ENCODE data around the gene NPIPB8.
"Not testable (repeated sequence)": the region's sequence is repeated elsewhere in the genome, so short reads cannot be mapped to it uniquely, and the experiment has no call there.

The NPIPB8 gene

GRCh38 chr16:28693257-28693950, 55.5 kb downstream of the NPIPB8 start:
- not testable (repeated sequence) for H3K9me3 ChIP-seq (ENCODE audit: control insufficient read depth, low read length); H3K27ac ChIP-seq (ENCODE audit: insufficient read depth, low read depth, low read length, poor library complexity, severe bottlenecking); H3K27me3 ChIP-seq (ENCODE audit: control insufficient read depth, insufficient read depth, low read length, poor library complexity, severe bottlenecking); H3K4me1 ChIP-seq (ENCODE audit: control insufficient read depth, insufficient read depth, low read length); H3K4me3 ChIP-seq (ENCODE audit: insufficient read depth, low read depth, low read length); H3K36me3 ChIP-seq (ENCODE audit: control insufficient read depth, insufficient read depth, low read length)
- WGBS, 2 experiments: no CpG with 5 or more reads among the region's 11 CpGs

GRCh38 chr16:28699792-28700191, 61.9 kb downstream of the NPIPB8 start:
- 100% methylated on average over 2 of the region's 9 CpGs for WGBS, 2 experiments
- not testable (repeated sequence) for H3K27ac ChIP-seq (ENCODE audit: insufficient read depth, low read depth, low read length, poor library complexity, severe bottlenecking); H3K9me3 ChIP-seq (ENCODE audit: control insufficient read depth, low read length); H3K4me3 ChIP-seq (ENCODE audit: insufficient read depth, low read depth, low read length); H3K27me3 ChIP-seq (ENCODE audit: control insufficient read depth, insufficient read depth, low read length, poor library complexity, severe bottlenecking); H3K4me1 ChIP-seq (ENCODE audit: control insufficient read depth, insufficient read depth, low read length); H3K36me3 ChIP-seq (ENCODE audit: control insufficient read depth, insufficient read depth, low read length)

- WGBS, 2 experiments: 94 to 95% methylated on average over 10 to 16 of the region's 19 CpGs
- H3K36me3 ChIP-seq (ENCODE audit: control insufficient read depth, insufficient read depth, low read length): not testable (repeated sequence)
Measured at GRCh38 chr16:28700349-28700748, 62.5 kb downstream of the NPIPB8 start.

GRCh38 chr16:28701384-28701783, 63.5 kb downstream of the NPIPB8 start:
- H3K9me3 ChIP-seq (ENCODE audit: control insufficient read depth, low read length); H3K4me1 ChIP-seq (ENCODE audit: control insufficient read depth, insufficient read depth, low read length); H3K27ac ChIP-seq (ENCODE audit: insufficient read depth, low read depth, low read length, poor library complexity, severe bottlenecking); H3K36me3 ChIP-seq (ENCODE audit: control insufficient read depth, insufficient read depth, low read length); H3K27me3 ChIP-seq (ENCODE audit: control insufficient read depth, insufficient read depth, low read length, poor library complexity, severe bottlenecking); H3K4me3 ChIP-seq (ENCODE audit: insufficient read depth, low read depth, low read length): not testable (repeated sequence)
- WGBS, 2 experiments: no CpG with 5 or more reads among the region's 8 CpGs

More at GRCh38 chr16:28700349-28700748, 62.5 kb downstream of the NPIPB8 start:
- not testable (repeated sequence) for H3K27ac ChIP-seq (ENCODE audit: insufficient read depth, low read depth, low read length, poor library complexity, severe bottlenecking); H3K4me1 ChIP-seq (ENCODE audit: control insufficient read depth, insufficient read depth, low read length); H3K9me3 ChIP-seq (ENCODE audit: control insufficient read depth, low read length); H3K4me3 ChIP-seq (ENCODE audit: insufficient read depth, low read depth, low read length); H3K27me3 ChIP-seq (ENCODE audit: control insufficient read depth, insufficient read depth, low read length, poor library complexity, severe bottlenecking)

- H3K36me3 ChIP-seq (ENCODE audit: control insufficient read depth, insufficient read depth, low read length); H3K4me1 ChIP-seq (ENCODE audit: control insufficient read depth, insufficient read depth, low read length); H3K27ac ChIP-seq (ENCODE audit: insufficient read depth, low read depth, low read length, poor library complexity, severe bottlenecking); H3K4me3 ChIP-seq (ENCODE audit: insufficient read depth, low read depth, low read length); H3K9me3 ChIP-seq (ENCODE audit: control insufficient read depth, low read length); H3K27me3 ChIP-seq (ENCODE audit: control insufficient read depth, insufficient read depth, low read length, poor library complexity, severe bottlenecking): not testable (repeated sequence)
- WGBS, 2 experiments: no CpG with 5 or more reads among the region's 7 CpGs
Measured at GRCh38 chr16:28704246-28704645, 66.4 kb downstream of the NPIPB8 start.
